ENCODE measurements around the gene MGLL. TPM values are rescaled to one million over a fixed set of nuclear protein-coding genes. Genes with fewer than 3 reads are reported as not detected.

The MGLL gene
- polyA plus RNA-seq, 1 experiment, result 108 TPM

DNA sequence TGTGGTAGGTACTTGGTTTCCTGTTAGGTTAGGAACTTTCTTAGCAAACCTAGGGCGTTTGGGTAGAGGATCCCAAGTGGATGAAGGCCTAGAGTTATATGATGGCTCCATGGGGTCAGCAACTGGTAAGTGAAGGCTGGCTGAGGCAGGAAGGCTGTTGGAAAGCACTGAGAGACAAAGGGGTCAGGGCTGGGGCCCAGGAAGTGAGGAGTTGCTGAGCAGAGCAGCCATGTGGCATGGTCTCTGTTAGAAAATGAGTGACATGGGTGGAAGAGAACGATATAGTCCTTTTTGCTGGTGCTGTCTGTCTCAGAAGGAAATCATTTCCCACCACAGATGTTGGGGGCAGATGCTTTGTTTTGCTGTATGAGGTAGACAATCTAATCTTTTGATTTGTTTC, 34.5 kb upstream of the MGLL start:
- POLR2A ChIA-PET, result no interaction called here
- Histone ChIP-seq H3K36me3 (ENCODE audit: control insufficient read depth, insufficient read depth, low read length) (no peaks in the 10 kb centered on the region), H3K4me3 (ENCODE audit: low read depth, low read length) (no peak overlapping the region), H3K27me3 (ENCODE audit: control insufficient read depth, insufficient read depth, low read length) (peaks cover 10% of the 10 kb centered on the region)
- CTCF ChIA-PET, result interaction anchor here (1.3 kb wide), 1 partner anchor 14 kb away, joined by 5 read pairs; no protein-coding TSS in a partner anchor
- TF ChIP-seq, protein P1, sequence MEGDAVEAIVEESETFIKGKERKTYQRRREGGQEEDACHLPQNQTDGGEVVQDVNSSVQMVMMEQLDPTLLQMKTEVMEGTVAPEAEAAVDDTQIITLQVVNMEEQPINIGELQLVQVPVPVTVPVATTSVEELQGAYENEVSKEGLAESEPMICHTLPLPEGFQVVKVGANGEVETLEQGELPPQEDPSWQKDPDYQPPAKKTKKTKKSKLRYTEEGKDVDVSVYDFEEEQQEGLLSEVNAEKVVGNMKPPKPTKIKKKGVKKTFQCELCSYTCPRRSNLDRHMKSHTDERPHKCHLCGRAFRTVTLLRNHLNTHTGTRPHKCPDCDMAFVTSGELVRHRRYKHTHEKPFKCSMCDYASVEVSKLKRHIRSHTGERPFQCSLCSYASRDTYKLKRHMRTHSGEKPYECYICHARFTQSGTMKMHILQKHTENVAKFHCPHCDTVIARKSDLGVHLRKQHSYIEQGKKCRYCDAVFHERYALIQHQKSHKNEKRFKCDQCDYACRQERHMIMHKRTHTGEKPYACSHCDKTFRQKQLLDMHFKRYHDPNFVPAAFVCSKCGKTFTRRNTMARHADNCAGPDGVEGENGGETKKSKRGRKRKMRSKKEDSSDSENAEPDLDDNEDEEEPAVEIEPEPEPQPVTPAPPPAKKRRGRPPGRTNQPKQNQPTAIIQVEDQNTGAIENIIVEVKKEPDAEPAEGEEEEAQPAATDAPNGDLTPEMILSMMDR (IDR thresholded peaks at IDR 0.05; ENCODE audit: insufficient read depth, low read depth, low read length), result no peak
- DNase-seq (ENCODE audit: low read depth), result no peak

DNA sequence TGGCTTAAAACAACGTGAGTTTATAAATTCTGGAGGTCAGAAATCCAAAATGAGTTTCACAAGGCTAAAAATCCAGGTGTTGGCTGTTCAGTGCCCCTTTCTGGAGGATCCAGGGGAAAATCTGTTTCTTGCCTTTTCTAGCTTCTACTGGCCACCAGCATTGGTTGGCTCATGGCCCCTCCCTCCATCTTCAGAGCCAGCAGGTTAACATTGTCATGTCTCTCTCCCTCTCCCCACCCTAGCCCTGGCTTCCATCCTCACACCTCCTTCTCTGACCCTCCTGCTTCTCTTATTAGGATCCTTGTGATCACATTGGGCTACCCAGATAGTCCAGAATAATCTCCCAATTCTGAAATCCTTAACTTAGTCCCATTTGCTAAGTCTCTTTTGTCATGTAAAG, 32.9 kb upstream of the MGLL start:
- TF ChIP-seq, protein P1 (IDR thresholded peaks at IDR 0.05; ENCODE audit: insufficient read depth, low read depth, low read length), result no peak
- Histone ChIP-seq H3K4me3 (ENCODE audit: low read depth, low read length) (no peak overlapping the region), H3K36me3 (ENCODE audit: control insufficient read depth, insufficient read depth, low read length) (no peaks in the 10 kb centered on the region), H3K27me3 (ENCODE audit: control insufficient read depth, insufficient read depth, low read length) (peaks cover 10% of the 10 kb centered on the region)
- no peak for DNase-seq (ENCODE audit: low read depth)
- CTCF ChIA-PET, result interaction anchor here (0.6 to 2.3 kb wide), 3 partner anchors 14 to 164 kb away, joined by 3 to 5 read pairs (median 4); no protein-coding TSS in a partner anchor
- POLR2A ChIA-PET, result no interaction called here

DNA sequence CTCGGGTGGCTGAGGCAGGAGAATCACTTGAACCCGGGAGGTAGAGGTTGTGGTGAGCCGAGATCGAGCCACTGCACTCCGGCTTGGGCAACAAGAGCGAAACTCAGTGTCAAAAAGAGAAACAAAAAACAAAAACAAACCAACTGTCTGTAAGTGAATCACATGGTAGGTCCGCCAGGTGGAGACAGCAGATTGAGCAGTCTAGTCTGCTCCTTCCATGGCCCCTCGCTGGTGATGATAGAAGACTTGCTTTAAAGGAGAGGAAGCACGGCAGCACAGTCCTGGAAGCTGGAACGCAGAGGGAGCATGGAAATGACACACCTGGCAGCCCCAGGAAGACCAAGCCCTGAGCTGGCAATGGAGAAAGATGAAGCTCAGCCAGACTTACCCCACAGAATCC, 31.4 kb upstream of the MGLL start:
- no peaks in the 10 kb centered on the region for H3K36me3 ChIP-seq (ENCODE audit: control insufficient read depth, insufficient read depth, low read length)
- peaks cover 9% of the 10 kb centered on the region for H3K27me3 ChIP-seq (ENCODE audit: control insufficient read depth, insufficient read depth, low read length)
- ChIA-PET POLR2A (no interaction called here), CTCF (interaction anchor here (0.5 to 2.3 kb wide), 4 partner anchors 11 to 163 kb away, joined by 3 to 5 read pairs (median 4); no protein-coding TSS in a partner anchor)
- TF ChIP-seq, protein P1 (IDR thresholded peaks at IDR 0.05; ENCODE audit: insufficient read depth, low read depth, low read length), result no peak
- DNase-seq (ENCODE audit: low read depth), result no peak
- H3K4me3 ChIP-seq (ENCODE audit: low read depth, low read length), result no peak overlapping the region

DNA sequence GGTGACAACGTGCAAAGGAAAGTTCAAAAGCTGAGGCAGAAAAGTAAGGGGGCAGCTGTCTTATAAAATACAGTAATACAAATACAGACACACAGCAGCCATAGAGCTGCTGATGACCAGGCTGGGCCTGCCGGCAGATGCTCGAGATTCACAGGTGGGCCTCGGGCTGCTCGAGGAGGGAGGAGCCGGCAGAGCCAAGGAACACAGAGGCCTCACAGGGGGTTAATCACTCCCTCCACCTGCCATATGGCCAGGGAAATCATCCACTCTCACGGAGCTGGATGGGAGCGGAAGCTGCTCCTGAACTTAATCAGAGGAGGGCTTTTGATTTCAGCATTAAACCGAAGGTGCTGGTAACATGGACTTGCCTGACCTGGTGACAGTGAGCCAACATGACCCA, 29.6 kb upstream of the MGLL start:
- Histone ChIP-seq H3K4me3 (ENCODE audit: low read depth, low read length) (no peak overlapping the region), H3K36me3 (ENCODE audit: control insufficient read depth, insufficient read depth, low read length) (no peaks in the 10 kb centered on the region), H3K27me3 (ENCODE audit: control insufficient read depth, insufficient read depth, low read length) (peaks cover 12% of the 10 kb centered on the region)
- CTCF ChIA-PET, result no interaction called here
- DNase-seq (ENCODE audit: low read depth), result no peak
- POLR2A ChIA-PET, result no interaction called here
- TF ChIP-seq, protein P1 (IDR thresholded peaks at IDR 0.05; ENCODE audit: insufficient read depth, low read depth, low read length), result no peak

DNA sequence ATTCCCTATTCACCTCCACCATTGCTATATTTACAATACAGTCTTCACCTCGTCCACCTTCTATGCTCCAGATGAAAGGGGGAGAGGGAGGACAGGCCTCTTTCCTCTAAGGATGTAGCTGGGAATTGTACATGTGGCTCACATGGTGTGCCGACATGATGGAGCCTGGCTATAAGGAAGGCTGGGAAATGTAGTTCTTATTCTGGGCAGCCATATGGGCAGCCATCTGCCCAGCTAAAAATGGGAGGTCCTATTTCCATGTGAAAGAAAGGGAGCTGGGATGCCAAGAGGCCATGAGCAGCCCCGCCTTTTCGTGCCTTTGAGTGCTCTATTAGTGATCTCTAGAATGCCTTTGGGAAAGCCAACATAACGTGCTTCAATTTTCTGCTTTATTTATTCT, 27.1 kb upstream of the MGLL start:
- POLR2A ChIA-PET, result no interaction called here
- TF ChIP-seq, protein P1 (IDR thresholded peaks at IDR 0.05; ENCODE audit: insufficient read depth, low read depth, low read length), result no peak
- CTCF ChIA-PET, result interaction anchor here (1.1 to 2.2 kb wide), 3 partner anchors 9 to 152 kb away, joined by 4 to 7 read pairs (median 4); no protein-coding TSS in a partner anchor
- DNase-seq (ENCODE audit: low read depth), result no peak
- Histone ChIP-seq H3K4me3 (ENCODE audit: low read depth, low read length) (no peak overlapping the region), H3K27me3 (ENCODE audit: control insufficient read depth, insufficient read depth, low read length) (peaks cover 9% of the 10 kb centered on the region), H3K36me3 (ENCODE audit: control insufficient read depth, insufficient read depth, low read length) (no peaks in the 10 kb centered on the region)

All from BJ (cell line).